HEK293T (cell line): Measurements from ENCODE around the gene SLCO4A1.

ENCODE experiments used
- CTCF ChIA-PET: fragments of 350-600 bp; formaldehyde crosslinking; extraction: SDS; loops from one replicate; lab custom pipeline; 2021; ENCODE audit warnings: antibody characterized with exemption, inconsistent platforms; lab: Yijun Ruan, JAX
- POLR2A ChIA-PET: fragments of 350-600 bp; formaldehyde crosslinking; extraction: SDS; loops from one replicate; lab custom pipeline; 2020; ENCODE audit warnings: antibody characterized with exemption, inconsistent platforms; lab: Yijun Ruan, JAX
- DNase-seq: peaks from one replicate; pipeline ENCODE4 v3.0.0; 2012; ENCODE audit warnings: mixed read lengths; ENCODE audit errors: extremely low spot score
- ARNT ChIP-seq: fragments of 450-650 bp; IDR thresholded peaks from 2 replicates; pipeline ENCODE4 v1.6.1; 2017; ENCODE audit warnings: mild to moderate bottlenecking
- BHLHE40 ChIP-seq: fragments of 450-650 bp; IDR thresholded peaks from 2 replicates; pipeline ENCODE4 v1.6.1; 2016; ENCODE audit warnings: mild to moderate bottlenecking, moderate library complexity, borderline replicate concordance
- CTBP1 ChIP-seq: fragments of 450-650 bp; IDR thresholded peaks from 2 replicates; pipeline ENCODE4 v1.6.1; 2016; ENCODE audit warnings: borderline replicate concordance
- ELF4 ChIP-seq: fragments of 450-650 bp; IDR thresholded peaks from 2 replicates; pipeline ENCODE4 v1.6.1; 2017; ENCODE audit warnings: antibody characterized with exemption
- FOXA1 ChIP-seq: fragments of 450-650 bp; IDR thresholded peaks from 2 replicates; pipeline ENCODE4 v1.6.1; 2016; ENCODE audit warnings: mild to moderate bottlenecking
- FOXK2 ChIP-seq: fragments of 450-650 bp; IDR thresholded peaks from 2 replicates; pipeline ENCODE4 v1.6.1; 2016; ENCODE audit warnings: mild to moderate bottlenecking
- FOXM1 ChIP-seq: fragments of 450-650 bp; IDR thresholded peaks from 2 replicates; pipeline ENCODE4 v1.6.1; 2017; ENCODE audit warnings: mild to moderate bottlenecking, borderline replicate concordance
- HDGF ChIP-seq: fragments of 450-650 bp; IDR thresholded peaks from 2 replicates; pipeline ENCODE4 v1.6.1; 2017; ENCODE audit warnings: antibody characterized with exemption, borderline replicate concordance
- L3MBTL2 ChIP-seq: fragments of 450-650 bp; conservative IDR thresholded peaks from 2 replicates; pipeline ENCODE4 v1.6.1; 2016; ENCODE audit warnings: mild to moderate bottlenecking
- LEF1 ChIP-seq: fragments of 450-650 bp; IDR thresholded peaks from 2 replicates; pipeline ENCODE4 v1.6.1; 2017; ENCODE audit warnings: mild to moderate bottlenecking, borderline replicate concordance
- NFRKB ChIP-seq: fragments of 450-650 bp; IDR thresholded peaks from 2 replicates; pipeline ENCODE4 v1.6.1; 2016; ENCODE audit warnings: mild to moderate bottlenecking, moderate library complexity
- PKNOX1 ChIP-seq: fragments of 450-650 bp; IDR thresholded peaks from 2 replicates; pipeline ENCODE4 v1.6.1; 2016
- SP1 ChIP-seq: fragments of 450-650 bp; IDR thresholded peaks from 2 replicates; pipeline ENCODE4 v1.6.1; 2017
- SUZ12 ChIP-seq: fragments of 450-650 bp; IDR thresholded peaks from 2 replicates; pipeline ENCODE4 v1.6.1; 2016; ENCODE audit warnings: mild to moderate bottlenecking
- TARDBP ChIP-seq: fragments of 450-650 bp; IDR thresholded peaks from 2 replicates; pipeline ENCODE4 v1.6.1; 2016
- ZNF384 ChIP-seq: fragments of 450-650 bp; IDR thresholded peaks from 2 replicates; pipeline ENCODE4 v1.6.1; 2016

The SLCO4A1 gene

DNA sequence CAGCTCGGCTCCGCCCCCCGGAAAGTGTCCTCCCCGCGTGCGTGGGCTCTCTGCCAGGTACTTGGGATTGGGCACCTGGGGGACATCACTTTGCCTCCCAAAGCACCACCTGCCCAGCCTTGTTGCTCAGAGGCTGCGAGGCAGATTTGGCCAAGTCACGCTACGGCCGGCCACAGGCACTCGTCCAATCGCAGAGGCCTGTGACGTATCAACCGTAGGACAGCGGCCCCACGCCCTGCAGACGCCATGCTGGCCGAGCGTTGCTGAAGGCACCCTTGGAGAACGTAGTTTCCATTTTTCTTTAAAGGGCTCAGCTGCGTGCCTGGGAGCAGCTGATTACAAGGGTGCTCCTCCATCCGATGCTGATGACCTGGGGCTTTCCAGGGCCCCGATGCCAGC is 69.4 kb downstream of the SLCO4A1 start:
- TF ChIP-seq ZNF384 (no peak), L3MBTL2 (no peak), NFRKB (no peak), CTBP1 (no peak), TARDBP (no peak), FOXA1 (no peak), HDGF (no peak)
- no peak for DNase-seq
- ChIA-PET POLR2A (no interaction called here), CTCF (no interaction called here)

- ChIA-PET CTCF (no interaction called here), POLR2A (no interaction called here)
- DNase-seq, result no peak
- TF ChIP-seq HDGF, result no peak
- TF ChIP-seq SP1, result no peak
- TF ChIP-seq L3MBTL2, result no peak
- TF ChIP-seq FOXA1, result no peak
- TF ChIP-seq PKNOX1, result no peak
- no peak for TF ChIP-seq FOXM1
- no peak for TF ChIP-seq NFRKB
- no peak for TF ChIP-seq CTBP1
- no peak for TF ChIP-seq ELF4
- TF ChIP-seq LEF1, result no peak
Observed at GRCh38 chr20:62712606-62713005, 70.3 kb downstream of the SLCO4A1 start.

DNA sequence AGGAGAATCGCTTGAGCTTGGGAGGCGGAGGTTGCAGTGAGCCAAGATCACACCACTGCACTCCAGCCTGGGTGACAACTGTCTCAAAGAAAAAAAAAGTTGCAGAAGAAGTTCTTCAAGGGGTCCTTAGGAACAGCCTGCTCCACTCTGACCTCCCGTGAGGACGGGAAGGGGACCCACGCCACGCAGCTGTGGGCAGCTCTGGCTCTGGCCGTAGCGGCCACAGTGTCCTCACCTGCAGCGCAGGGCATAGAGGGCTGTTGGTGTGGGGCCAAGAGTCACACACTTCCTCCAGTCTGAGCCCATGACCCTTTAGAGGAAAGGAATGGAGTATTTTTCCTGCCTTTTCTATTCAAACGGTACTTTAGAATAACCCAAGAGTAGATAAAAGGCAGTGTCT is 71.7 kb downstream of the SLCO4A1 start:
- POLR2A ChIA-PET, result no interaction called here
- TF ChIP-seq FOXK2 (no peak), FOXA1 (no peak), SP1 (no peak), SUZ12 (no peak), BHLHE40 (no peak), PKNOX1 (no peak), TARDBP (no peak)
- CTCF ChIA-PET, result interaction anchor here (0.6 kb wide), 1 partner anchor 345 kb away, joined by 3 read pairs; no protein-coding TSS in a partner anchor
- DNase-seq, result no peak

DNA sequence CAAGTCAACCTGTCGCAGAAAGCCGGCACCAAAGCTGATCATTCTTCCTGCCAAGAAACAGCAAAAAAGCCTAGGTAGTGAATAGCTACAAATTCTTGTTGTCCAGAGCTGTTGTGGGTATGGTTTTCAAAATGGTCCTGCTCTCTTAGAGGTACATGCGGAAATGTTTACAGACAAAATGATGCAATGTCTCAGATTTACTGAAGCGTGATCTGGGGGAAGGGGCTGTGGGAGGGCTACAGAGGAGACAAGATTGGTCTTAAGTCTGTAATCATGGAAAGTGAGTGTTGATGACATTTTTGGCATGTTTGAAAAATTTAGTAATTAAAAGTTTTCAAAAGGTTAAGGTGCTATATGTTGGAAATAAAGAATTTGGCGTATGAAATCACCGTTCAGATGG is 72.5 kb downstream of the SLCO4A1 start:
- CTCF ChIA-PET, result no interaction called here
- TF ChIP-seq SP1 (no peak), ELF4 (no peak), CTBP1 (no peak), ARNT (no peak), BHLHE40 (no peak), FOXK2 (no peak), LEF1 (no peak)
- POLR2A ChIA-PET, result interaction anchor here (0.6 kb wide), 1 partner anchor 9 kb away, joined by 3 read pairs; no protein-coding TSS in a partner anchor
- no peak for DNase-seq

GRCh38 chr20:62715201-62715600 is 72.9 kb downstream of the SLCO4A1 start:
- no peak for TF ChIP-seq FOXM1
- TF ChIP-seq ZNF384, result no peak
- TF ChIP-seq CTBP1, result no peak
- TF ChIP-seq PKNOX1, result no peak
- TF ChIP-seq ARNT, result no peak
- TF ChIP-seq FOXK2, result no peak
- TF ChIP-seq ELF4, result no peak
- no peak for TF ChIP-seq LEF1
- TF ChIP-seq FOXA1, result no peak
- TF ChIP-seq HDGF, result no peak
- TF ChIP-seq BHLHE40, result no peak
- no peak for TF ChIP-seq SUZ12
- TF ChIP-seq TARDBP, result no peak
- no peak for TF ChIP-seq SP1
- TF ChIP-seq L3MBTL2, result no peak
- no peak for TF ChIP-seq NFRKB
- no peak for DNase-seq
- ChIA-PET POLR2A (interaction anchor here (0.6 kb wide), 1 partner anchor 9 kb away, joined by 3 read pairs; no protein-coding TSS in a partner anchor), CTCF (no interaction called here)

DNA sequence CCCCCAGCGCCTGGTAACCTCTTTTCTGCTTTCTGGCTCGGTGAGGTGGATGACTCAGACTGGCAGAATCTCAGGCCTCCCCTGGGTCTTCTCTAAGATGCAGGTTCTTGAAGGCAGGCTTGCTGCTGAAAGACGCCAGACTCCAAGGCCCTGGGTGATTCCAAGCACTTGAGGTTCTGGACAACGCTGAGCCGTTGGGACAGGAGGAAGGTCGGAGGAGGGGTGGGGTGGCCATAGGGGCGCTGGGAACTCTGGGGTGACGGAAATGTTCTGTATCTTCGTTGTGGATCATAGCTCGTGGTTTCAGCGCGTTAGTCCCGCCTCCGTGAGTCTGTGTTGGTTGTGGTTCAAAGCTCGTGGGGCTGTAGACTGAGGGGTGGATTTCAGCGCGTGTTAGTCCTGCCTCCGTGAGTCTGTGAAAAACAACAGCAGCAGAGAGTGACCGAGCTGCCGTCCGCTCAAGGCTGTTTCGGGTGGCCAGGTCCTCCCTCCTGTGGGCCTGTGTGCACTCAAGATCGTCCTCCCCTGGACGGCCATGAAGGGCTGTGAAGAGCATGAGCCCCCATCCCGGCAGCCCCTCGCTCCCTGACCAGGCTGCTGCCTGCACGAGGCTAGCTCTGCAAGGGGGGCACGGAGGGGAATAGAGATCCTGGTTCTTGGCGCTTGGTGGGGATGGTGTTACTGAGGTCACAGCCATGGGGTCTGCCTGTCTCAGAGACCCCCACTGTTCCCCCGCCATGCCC is 74.1 kb downstream of the SLCO4A1 start:
- ChIA-PET POLR2A (interaction anchor here (0.5 kb wide), 1 partner anchor 14 kb away, joined by 3 read pairs; no protein-coding TSS in a partner anchor), CTCF (no interaction called here)
- no peak for DNase-seq
- TF ChIP-seq SP1 (no peak), LEF1 (no peak), SUZ12 (no peak), FOXK2 (no peak), BHLHE40 (no peak), HDGF (no peak), PKNOX1 (no peak)
